ENCODE data around the gene CEACAM3.
"Not testable (repeated sequence)": the region's sequence is repeated elsewhere in the genome, so short reads cannot be mapped to it uniquely, and the experiment has no call there.

CEACAM3 gene

GRCh38 chr19:41796362-41796761, at the start of gene CEACAM3:
Gene CEACAM3 (plus strand): TSS chr19:41796587. CDS start chr19:41796678, 91 bp downstream.
- no peak for DNase-seq (ENCODE audit: low read depth)

GRCh38 chr19:41746593-41747227, 49.7 kb upstream of the CEACAM3 start:
- DNase-seq (ENCODE audit: low read depth): peak; percentile 7

GRCh38 chr19:41748012-41748411, 48.4 kb upstream of the CEACAM3 start:
- DNase-seq (ENCODE audit: low read depth): no peak

- not testable (repeated sequence) for DNase-seq (ENCODE audit: low read depth)
Measured at GRCh38 chr19:41750248-41751134, 45.9 kb upstream of the CEACAM3 start.

- no peak for DNase-seq (ENCODE audit: low read depth)
Measured at GRCh38 chr19:41753159-41753558, 43.2 kb upstream of the CEACAM3 start.

- DNase-seq (ENCODE audit: low read depth): no peak
Measured at GRCh38 chr19:41753936-41754529, 42.4 kb upstream of the CEACAM3 start.

- DNase-seq (ENCODE audit: low read depth): no peak
Measured at GRCh38 chr19:41755328-41755913, 41.0 kb upstream of the CEACAM3 start, which contains the start of gene CEACAM6. Gene CEACAM6 (plus strand): TSS chr19:41755530. CDS start chr19:41755639, 109 bp downstream.

GRCh38 chr19:41758846-41759245, 37.5 kb upstream of the CEACAM3 start:
- no peak for DNase-seq (ENCODE audit: low read depth)

- DNase-seq (ENCODE audit: low read depth): no peak
Measured at GRCh38 chr19:41767115-41767514, 29.3 kb upstream of the CEACAM3 start.

- DNase-seq (ENCODE audit: low read depth): not testable (repeated sequence)
Measured at GRCh38 chr19:41768105-41768504, 28.3 kb upstream of the CEACAM3 start.

GRCh38 chr19:41769608-41770007, 26.8 kb upstream of the CEACAM3 start:
- DNase-seq (ENCODE audit: low read depth): no peak

GRCh38 chr19:41771410-41771809, 25.0 kb upstream of the CEACAM3 start:
- no peak for DNase-seq (ENCODE audit: low read depth)

GRCh38 chr19:41774515-41774980, 21.8 kb upstream of the CEACAM3 start:
- no peak for DNase-seq (ENCODE audit: low read depth)

GRCh38 chr19:41776700-41777099, 19.7 kb upstream of the CEACAM3 start:
- no peak for DNase-seq (ENCODE audit: low read depth)

GRCh38 chr19:41783612-41784011, 12.8 kb upstream of the CEACAM3 start:
- no peak for DNase-seq (ENCODE audit: low read depth)

- no peak for DNase-seq (ENCODE audit: low read depth)
Measured at GRCh38 chr19:41784312-41784711, 12.1 kb upstream of the CEACAM3 start.

GRCh38 chr19:41784743-41785142, 11.6 kb upstream of the CEACAM3 start:
- DNase-seq (ENCODE audit: low read depth): no peak

GRCh38 chr19:41785653-41786052, 10.7 kb upstream of the CEACAM3 start:
- peak; percentile 6 for DNase-seq (ENCODE audit: low read depth)

- no peak for DNase-seq (ENCODE audit: low read depth)
Measured at GRCh38 chr19:41787055-41787454, 9.3 kb upstream of the CEACAM3 start.

- not testable (repeated sequence) for DNase-seq (ENCODE audit: low read depth)
Measured at GRCh38 chr19:41788518-41788917, 7.9 kb upstream of the CEACAM3 start.

GRCh38 chr19:41789053-41789452, 7.3 kb upstream of the CEACAM3 start:
- DNase-seq (ENCODE audit: low read depth): not testable (repeated sequence)
